K562 (cell line): ENCODE results near the gene PPRC1. TPM values are rescaled to one million over a fixed set of nuclear protein-coding genes. Genes with fewer than 3 reads are reported as not detected.
A peak's percentile ranks its signal among the peaks of the same experiment; 100 is the strongest.

ENCODE experiments used
- BHLHE40 ChIP-seq: IDR thresholded peaks from 2 replicates; pipeline ENCODE4 v1.6.1; 2011; ENCODE audit warnings: low read length, improper control_type of control experiment
- CHD7 ChIP-seq: fragments of 200-600 bp; sonication (generic); IDR thresholded peaks from one replicate; pipeline ENCODE4 v1.6.1; 2012; ENCODE audit warnings: mild to moderate bottlenecking, low read depth, low read length, inconsistent platforms
- CXXC5 ChIP-seq: fragments of 250-450 bp; sonication (Bioruptor Pico); IDR thresholded peaks from 2 replicates; pipeline ENCODE4 v1.8.0; 2022; ENCODE audit warnings: inconsistent platforms, mild to moderate bottlenecking, moderate library complexity
- HINFP ChIP-seq: fragments of 450-650 bp; conservative IDR thresholded peaks from 2 replicates; pipeline ENCODE4 v1.6.1; 2016; ENCODE audit warnings: missing genetic modification characterization, low read depth, mild to moderate bottlenecking, control low read depth, missing compliant biosample characterization
- HMGN3 ChIP-seq: IDR thresholded peaks from 2 replicates; pipeline ENCODE4 v1.6.1; 2011; ENCODE audit warnings: borderline replicate concordance, low read depth, mild to moderate bottlenecking, mixed read lengths, low read length; ENCODE audit not compliant: insufficient read length; ENCODE audit errors: extremely low read depth
- MAFF ChIP-seq: IDR thresholded peaks from 2 replicates; pipeline ENCODE4 v1.6.1; 2012; ENCODE audit warnings: low read length, improper control_type of control experiment
- MYBL2 ChIP-seq, 2 experiments: fragments of 450-650 bp in 1 of 2; sonication (generic) in 1 of 2; formaldehyde crosslinking in 1 of 2; IDR thresholded peaks; 2 replicates each; pipeline versions ENCODE4 v1.6.1 to v1.8.1; 2017 to 2022; ENCODE audit warnings: borderline replicate concordance in 1 of 2, inconsistent platforms in 1 of 2, low read depth in 1 of 2, mild to moderate bottlenecking in 1 of 2, missing genetic modification reagents in 1 of 2, moderate library complexity in 1 of 2
- RCOR1 ChIP-seq, 2 experiments: IDR thresholded peaks; 2 replicates each; pipeline ENCODE4 v1.6.1; 2012; ENCODE audit warnings: low read depth in 2 of 2, low read length in 2 of 2, borderline replicate concordance in 1 of 2, improper control_type of control experiment in 1 of 2
- SMAD2 ChIP-seq: fragments of 150-350 bp; IDR thresholded peaks from 2 replicates; pipeline ENCODE4 v1.6.1; 2014; ENCODE audit warnings: low read depth, mild to moderate bottlenecking, low read length
- SMARCB1 ChIP-seq: IDR thresholded peaks from 2 replicates; pipeline ENCODE4 v1.6.1; 2011; ENCODE audit warnings: improper control_type of control experiment, low read depth; ENCODE audit not compliant: insufficient read length
- TCF7L2 ChIP-seq: fragments of 150-350 bp; IDR thresholded peaks from 2 replicates; pipeline ENCODE4 v1.6.1; 2016; ENCODE audit warnings: low read depth, mild to moderate bottlenecking, low read length, moderate library complexity
- USF1 ChIP-seq: sonication (generic); formaldehyde crosslinking; IDR thresholded peaks from 2 replicates; pipeline ENCODE4 v1.9.0; 2022; ENCODE audit warnings: mild to moderate bottlenecking, missing genetic modification reagents
- XRCC3 ChIP-seq: fragments of 450-650 bp; IDR thresholded peaks from 2 replicates; pipeline ENCODE4 v1.6.1; 2017; ENCODE audit warnings: mild to moderate bottlenecking, moderate library complexity
- polyA plus RNA-seq, 8 experiments: library from polyadenylated mRNA; depleted of rRNA in 4 of 8; stranded (reverse) in 5 of 8; unstranded in 3 of 8; fragments of >200 nt; fragmentation: Nextera tagmentation in 2 of 8; fragmentation: Illumina TruSeq in 1 of 8; extraction: Ambion mirVana in 2 of 8; extraction: Trizol in 1 of 8; gene quantifications; 2 replicates each; pipeline versions ENCODE4 v1.2.1 to v1.2.3, GENCODE V29; 2011 to 2014; ENCODE audit warnings: inconsistent platforms in 1 of 8, missing spikeins in 1 of 8
- total RNA-seq, 7 experiments: library from RNA; depleted of rRNA in 6 of 7; stranded (reverse); fragments of >200 nt in 6 of 7; fragmentation: Illumina TruSeq in 2 of 7; extraction: Trizol in 2 of 7; gene quantifications; 2 replicates each; pipeline versions ENCODE4 v1.2.1 to v1.2.3, GENCODE V29; 2011 to 2021; ENCODE audit warnings: low replicate concordance in 1 of 7

Gene PPRC1
- total and polyA plus RNA-seq, 9 of the 15 experiments (the other 6 are each of a cell fraction or from before 2014, with no cell fraction given) = 8.5 to 47.1 (median 16.2) TPM

GRCh38 chr10:102133373-102134195, 744 bp downstream of the PPRC1 start (continued):
- TF ChIP-seq XRCC3 (no peak), SMARCB1 (no peak), BHLHE40 (no peak), RCOR1 (IDR thresholded peaks at IDR 0.05; ENCODE audit: borderline replicate concordance in 1 of 2, low read depth in 2 of 2, low read length in 2 of 2) (no peak), HINFP (no peak), CXXC5 (CRISPR knock-in tag) (no peak; the same call in 1 of the 2 replicates), MAFF (no peak), CHD7 (no peak), SMAD2 (no peak), HMGN3 (peak; percentile 24), MYBL2 (IDR thresholded peaks at IDR 0.05; ENCODE audit: low read depth) (no peak), MYBL2 (CRISPR knock-in tag; IDR thresholded peaks at IDR 0.05; ENCODE audit: borderline replicate concordance) (no peak), USF1 (CRISPR knock-in tag) (peak; percentile 64), TCF7L2 (no peak)
